VCaP (cell line): ENCODE data around the gene ITGA8.

Experiments
- H3K27ac ChIP-seq: fragments of 450-650 bp; 2 replicates; pipeline ENCODE4 v1.5.1; 2017
- TF ChIP-seq, protein P1 (sequence below): fragments of 450-650 bp; conservative IDR thresholded peaks from 2 replicates; pipeline ENCODE4 v1.5.1; 2017; ENCODE audit warnings: mild to moderate bottlenecking, moderate library complexity

The ITGA8 gene

DNA sequence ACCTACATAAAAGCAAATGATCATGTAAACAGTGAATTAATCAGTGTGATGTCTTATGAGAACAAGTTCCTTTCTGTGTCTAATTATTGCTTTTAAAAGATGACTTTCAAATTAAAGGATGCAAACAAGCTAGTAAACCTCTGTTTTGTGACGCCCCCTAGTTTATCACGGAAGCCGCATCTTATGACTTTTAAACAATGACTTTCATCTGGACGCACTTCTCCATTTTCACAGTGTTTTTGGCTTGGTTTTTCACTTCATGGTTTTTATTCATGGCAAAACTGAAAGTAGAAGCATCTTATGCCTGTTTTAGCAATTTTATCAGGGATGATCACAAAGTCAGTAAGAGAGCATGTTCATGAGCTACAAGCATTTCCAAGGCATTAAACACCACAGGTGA is 35.0 kb downstream of the ITGA8 start:
- TF ChIP-seq, protein P1, sequence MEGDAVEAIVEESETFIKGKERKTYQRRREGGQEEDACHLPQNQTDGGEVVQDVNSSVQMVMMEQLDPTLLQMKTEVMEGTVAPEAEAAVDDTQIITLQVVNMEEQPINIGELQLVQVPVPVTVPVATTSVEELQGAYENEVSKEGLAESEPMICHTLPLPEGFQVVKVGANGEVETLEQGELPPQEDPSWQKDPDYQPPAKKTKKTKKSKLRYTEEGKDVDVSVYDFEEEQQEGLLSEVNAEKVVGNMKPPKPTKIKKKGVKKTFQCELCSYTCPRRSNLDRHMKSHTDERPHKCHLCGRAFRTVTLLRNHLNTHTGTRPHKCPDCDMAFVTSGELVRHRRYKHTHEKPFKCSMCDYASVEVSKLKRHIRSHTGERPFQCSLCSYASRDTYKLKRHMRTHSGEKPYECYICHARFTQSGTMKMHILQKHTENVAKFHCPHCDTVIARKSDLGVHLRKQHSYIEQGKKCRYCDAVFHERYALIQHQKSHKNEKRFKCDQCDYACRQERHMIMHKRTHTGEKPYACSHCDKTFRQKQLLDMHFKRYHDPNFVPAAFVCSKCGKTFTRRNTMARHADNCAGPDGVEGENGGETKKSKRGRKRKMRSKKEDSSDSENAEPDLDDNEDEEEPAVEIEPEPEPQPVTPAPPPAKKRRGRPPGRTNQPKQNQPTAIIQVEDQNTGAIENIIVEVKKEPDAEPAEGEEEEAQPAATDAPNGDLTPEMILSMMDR: no peak
- H3K27ac ChIP-seq: no peak overlapping the region

DNA sequence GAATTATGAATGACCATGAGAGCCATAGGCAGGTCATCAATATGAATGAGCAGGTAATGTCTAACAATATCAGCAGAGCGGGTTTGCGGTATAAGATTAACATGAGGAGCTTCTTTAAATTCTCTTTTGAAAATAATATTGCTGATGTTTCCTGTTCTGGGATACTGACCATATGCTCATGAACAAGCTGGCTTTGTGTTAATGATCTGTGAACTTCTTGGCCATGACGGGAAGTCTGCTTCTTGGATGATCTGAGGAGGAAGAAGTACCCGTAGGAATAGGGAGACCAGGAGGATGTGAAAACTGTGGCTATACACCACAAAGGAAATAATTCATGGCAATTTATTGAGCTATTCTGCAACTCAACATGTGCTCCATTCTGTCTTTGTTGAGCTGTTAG is 38.6 kb downstream of the ITGA8 start:
- no peak overlapping the region for H3K27ac ChIP-seq
- TF ChIP-seq, protein P1: no peak

DNA sequence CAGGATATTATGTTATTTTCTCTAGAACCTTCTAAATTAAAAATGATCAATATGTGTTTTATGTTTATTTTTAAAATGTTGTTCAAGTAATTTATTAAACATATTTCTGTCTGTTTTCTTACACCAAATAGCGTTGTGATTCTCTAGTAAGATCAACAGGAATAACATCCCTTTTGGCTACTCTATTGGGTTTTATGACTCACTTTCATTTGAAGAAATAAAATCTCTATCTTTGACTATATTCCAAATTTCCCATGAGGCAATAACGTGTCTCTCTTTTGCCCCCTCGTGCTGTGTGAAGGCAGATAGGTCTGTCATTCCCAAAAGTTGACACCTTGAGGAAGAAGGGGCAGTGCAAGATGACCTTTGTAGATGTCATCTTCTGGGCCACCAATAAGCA is 40.9 kb downstream of the ITGA8 start:
- H3K27ac ChIP-seq: no peak overlapping the region
- TF ChIP-seq, protein P1: no peak

DNA sequence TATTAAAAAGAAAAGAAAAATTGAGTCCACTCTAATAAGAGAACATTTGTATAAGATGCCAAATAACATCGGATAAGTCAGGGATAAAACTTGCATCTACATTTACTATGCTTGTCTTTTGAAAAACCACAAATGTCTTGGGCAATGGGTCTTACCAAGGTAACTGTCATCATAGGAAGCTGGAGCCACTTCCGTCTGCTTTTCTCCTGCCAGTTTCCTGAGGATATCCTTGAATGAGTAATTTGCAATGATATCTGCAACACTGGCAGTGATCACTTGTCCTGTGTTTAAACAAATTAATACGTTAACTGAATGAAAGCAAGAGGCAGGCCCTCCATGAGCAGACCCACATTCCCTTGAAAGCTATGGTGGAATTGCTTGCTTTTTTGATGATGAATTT is 47.3 kb downstream of the ITGA8 start:
- TF ChIP-seq, protein P1: no peak
- no peak overlapping the region for H3K27ac ChIP-seq

DNA sequence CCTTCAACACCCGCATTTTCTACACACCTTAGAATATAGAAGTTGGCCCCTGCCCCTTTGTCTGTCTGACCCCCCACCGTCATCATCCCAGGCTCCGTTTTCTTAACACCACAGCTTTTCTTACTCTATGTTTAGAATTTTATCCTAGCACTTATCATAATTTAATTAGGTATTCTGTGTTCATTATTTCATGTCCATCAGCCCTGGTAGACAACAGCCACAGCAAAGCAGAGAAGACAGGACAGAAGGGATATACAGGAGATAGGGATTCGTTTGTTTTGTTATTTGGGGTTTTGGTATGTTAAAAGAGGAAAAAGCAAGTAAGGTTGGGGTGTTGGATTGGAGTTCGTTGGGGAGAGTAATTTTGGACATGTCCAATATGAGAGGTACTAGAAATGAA is 48.8 kb downstream of the ITGA8 start:
- TF ChIP-seq, protein P1: no peak
- no peak overlapping the region for H3K27ac ChIP-seq

DNA sequence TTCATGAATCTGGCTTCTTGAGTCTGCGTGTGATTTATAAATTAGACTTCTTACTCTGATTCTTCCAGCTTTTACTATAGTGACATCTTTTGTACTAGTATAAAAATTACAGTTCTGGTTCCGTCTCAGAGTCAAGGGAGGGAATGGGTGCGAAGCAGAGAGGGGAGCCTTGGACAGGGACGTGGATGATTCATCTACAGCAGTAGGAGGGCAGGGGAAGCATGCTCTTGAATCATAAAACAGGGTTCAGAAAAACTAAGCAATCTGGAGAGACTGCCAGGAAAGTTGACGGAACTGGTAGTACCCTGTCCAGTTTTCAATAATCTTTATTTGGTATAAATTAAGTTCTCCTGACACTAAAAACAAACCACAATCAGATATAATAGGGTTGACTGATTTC is 58.1 kb downstream of the ITGA8 start:
- TF ChIP-seq, protein P1: no peak
- H3K27ac ChIP-seq: no peak overlapping the region

DNA sequence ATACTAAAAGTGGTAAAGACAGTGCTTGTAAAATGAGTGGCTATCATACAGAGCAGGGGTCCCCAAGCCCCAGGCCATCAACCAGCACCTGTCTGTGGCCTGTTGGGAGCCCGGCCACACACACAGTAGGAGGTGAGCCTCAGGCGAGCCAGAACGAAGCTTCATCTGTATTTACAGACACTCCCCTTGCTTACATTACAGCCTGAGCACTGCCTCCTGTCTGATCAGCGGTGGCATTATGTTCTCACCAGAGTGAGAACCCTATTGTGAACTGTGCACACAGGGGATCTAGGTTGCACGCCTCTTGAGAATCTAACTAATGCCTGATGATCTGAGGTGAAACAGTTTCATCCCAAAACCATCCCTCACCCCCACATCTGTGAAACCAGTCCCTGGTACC is 58.7 kb downstream of the ITGA8 start:
- H3K27ac ChIP-seq: no peak overlapping the region
- TF ChIP-seq, protein P1: no peak
